Endodermal cell (in vitro differentiated cells): ENCODE results near the gene C12orf56. TPM values are rescaled to one million over a fixed set of nuclear protein-coding genes. Genes with fewer than 3 reads are reported as not detected.

Source experiments
- DNase-seq: peaks from one replicate; pipeline ENCODE4 v3.0.0-alpha.2; 2017
- H3K27ac ChIP-seq: 2 replicates; pipeline ENCODE4 v1.5.1; 2013; ENCODE audit warnings: mild to moderate bottlenecking, low read depth, low read length, moderate library complexity
- H3K27me3 ChIP-seq: 2 replicates; pipeline ENCODE4 v1.6.1; 2013; ENCODE audit warnings: mild to moderate bottlenecking, low read length, moderate library complexity; ENCODE audit not compliant: insufficient read depth, control insufficient read depth, poor library complexity, severe bottlenecking
- H3K36me3 ChIP-seq: 2 replicates; pipeline ENCODE4 v1.7.0; 2013; ENCODE audit warnings: mild to moderate bottlenecking, low read length, moderate library complexity; ENCODE audit not compliant: control insufficient read depth, insufficient read depth
- H3K4me1 ChIP-seq: one replicate; pipeline ENCODE4 v1.7.0; 2013; ENCODE audit warnings: low read length; ENCODE audit not compliant: control insufficient read depth, insufficient read depth
- H3K4me3 ChIP-seq: 2 replicates; pipeline ENCODE4 v1.5.1; 2013; ENCODE audit warnings: mild to moderate bottlenecking, low read length, moderate library complexity
- H3K9ac ChIP-seq: 2 replicates; pipeline ENCODE4 v1.6.1; 2013; ENCODE audit warnings: mild to moderate bottlenecking, low read length, moderate library complexity; ENCODE audit not compliant: poor library complexity, severe bottlenecking; ENCODE audit errors: extremely low read depth
- H3K9me3 ChIP-seq: 2 replicates; pipeline ENCODE4 v1.6.1; 2013; ENCODE audit warnings: mild to moderate bottlenecking, low read length, moderate library complexity; ENCODE audit not compliant: control insufficient read depth
- H3K27ac Mint-ChIP-seq: 2 replicates; pipeline ENCODE4 v1.8.0; 2020; ENCODE audit warnings: mixed read lengths
- H3K27me3 Mint-ChIP-seq: 2 replicates; pipeline ENCODE4 v1.8.0; 2021; ENCODE audit warnings: mild to moderate bottlenecking, mixed read lengths; ENCODE audit not compliant: insufficient read depth
- H3K36me3 Mint-ChIP-seq: 2 replicates; pipeline ENCODE4 v1.8.0; 2020; ENCODE audit warnings: low read depth, mixed read lengths
- H3K4me1 Mint-ChIP-seq: 2 replicates; pipeline ENCODE4 v1.8.0; 2020; ENCODE audit warnings: mixed read lengths
- H3K4me3 Mint-ChIP-seq: 2 replicates; pipeline ENCODE4 v1.8.0; 2020; ENCODE audit warnings: mild to moderate bottlenecking, moderate library complexity, mixed read lengths
- H3K9me3 Mint-ChIP-seq: 2 replicates; pipeline ENCODE4 v1.8.0; 2020; ENCODE audit warnings: mild to moderate bottlenecking, mixed read lengths
- CTCF ChIP-seq: fragments of 200-600 bp; sonication (generic); conservative IDR thresholded peaks from 2 replicates; pipeline ENCODE4 v1.5.0; 2021; ENCODE audit warnings: antibody characterized with exemption, mild to moderate bottlenecking
- WGBS, 2 experiments: methylation state at CpG; one replicate each; pipeline versions ENCODE4 v1.1.5 to v1.1.7; 2013; ENCODE audit warnings: missing lambda C conversion rate in 2 of 2, mixed read lengths in 1 of 2; ENCODE audit not compliant: insufficient coverage in 1 of 2, insufficient read length in 1 of 2; 5-methylcytosine and 5-hydroxymethylcytosine counted together
- total RNA-seq, 2 donors: library from RNA; stranded (reverse); fragmentation: NEBNext Ultra II Directional in 1 of 2; extraction: Animal tissue kit (Norgen Biotek cat#: 25700) in 1 of 2; gene quantifications; 2 replicates in 1 of 2; 3 replicates in 1 of 2; pipeline ENCODE4 v1.2.1, GENCODE V29; 2021

C12orf56 gene
- total RNA-seq, 2 donors from 2014 or later = 0.77 to 3.0 TPM

GRCh38 chr12:64431791-64432190, 41.2 kb upstream of the C12orf56 start:
- TF ChIP-seq CTCF = no peak

GRCh38 chr12:64430886-64431285, 40.3 kb upstream of the C12orf56 start:
- H3K4me1 Mint-ChIP-seq = no peaks in the 10 kb centered on the region
- no peak overlapping the region for H3K4me3 Mint-ChIP-seq
- H3K36me3 Mint-ChIP-seq = peaks cover 85% of the 10 kb centered on the region
- no peaks in the 10 kb centered on the region for H3K4me1 ChIP-seq
- 91 to 100% methylated on average over 1 to 2 of the region's 2 CpGs for whole genome bisulfite sequencing, 2 experiments
- H3K4me3 ChIP-seq = no peak overlapping the region
- no peak overlapping the region for H3K9ac ChIP-seq
- H3K36me3 ChIP-seq = peaks cover 95% of the 10 kb centered on the region
- no peak for DNase-seq
- H3K27me3 ChIP-seq = no peaks in the 10 kb centered on the region
- H3K27ac Mint-ChIP-seq = no peak overlapping the region
- no peaks in the 10 kb centered on the region for H3K9me3 Mint-ChIP-seq
- no peak for TF ChIP-seq CTCF
- H3K27me3 Mint-ChIP-seq = no peaks in the 10 kb centered on the region
- H3K27ac ChIP-seq = no peak overlapping the region
- no peaks in the 10 kb centered on the region for H3K9me3 ChIP-seq

More at GRCh38 chr12:64431791-64432190, 41.2 kb upstream of the C12orf56 start:
- Mint-ChIP-seq H3K27me3 (no peaks in the 10 kb centered on the region), H3K4me3 (no peak overlapping the region), H3K36me3 (peaks cover 84% of the 10 kb centered on the region), H3K27ac (no peak overlapping the region), H3K9me3 (no peaks in the 10 kb centered on the region), H3K4me1 (no peaks in the 10 kb centered on the region)
- Histone ChIP-seq H3K4me1 (no peaks in the 10 kb centered on the region), H3K27me3 (no peaks in the 10 kb centered on the region), H3K9me3 (no peaks in the 10 kb centered on the region), H3K4me3 (no peak overlapping the region), H3K36me3 (peaks cover 91% of the 10 kb centered on the region), H3K9ac (no peak overlapping the region), H3K27ac (no peak overlapping the region)
- no peak for DNase-seq
- 96 to 97% methylated on average over 3 to 4 of the region's 4 CpGs for WGBS, 2 experiments

- H3K36me3 Mint-ChIP-seq = peaks cover 83% of the 10 kb centered on the region
- Histone ChIP-seq H3K27ac (no peak overlapping the region), H3K27me3 (no peaks in the 10 kb centered on the region), H3K4me3 (no peak overlapping the region), H3K4me1 (no peaks in the 10 kb centered on the region), H3K36me3 (peaks cover 97% of the 10 kb centered on the region), H3K9ac (no peak overlapping the region), H3K9me3 (no peaks in the 10 kb centered on the region)
- no peaks in the 10 kb centered on the region for H3K9me3 Mint-ChIP-seq
- H3K4me3 Mint-ChIP-seq = no peak overlapping the region
- 93 to 99% methylated on average over 3 to 4 of the region's 4 CpGs for WGBS, 2 experiments
- H3K27ac Mint-ChIP-seq = no peak overlapping the region
- no peaks in the 10 kb centered on the region for H3K27me3 Mint-ChIP-seq
- no peak for TF ChIP-seq CTCF
- H3K4me1 Mint-ChIP-seq = no peaks in the 10 kb centered on the region
- no peak for DNase-seq
Measured at GRCh38 chr12:64428956-64429355, 38.4 kb upstream of the C12orf56 start.
